ENCODE data around the gene KRTAP5-1.

Gene KRTAP5-1

GRCh38 chr11:1557051-1557884 is 27.8 kb downstream of the KRTAP5-1 start:
- no peak for TF ChIP-seq CTCF (IDR thresholded peaks at IDR 0.05; ENCODE audit: insufficient read depth, missing control alignments)
- no peak for FAIRE-seq

GRCh38 chr11:1556278-1556902 is 28.7 kb downstream of the KRTAP5-1 start:
- FAIRE-seq (no peak), DNase-seq (ENCODE audit: insufficient read length, low spot score) (no peak)
- no peak for TF ChIP-seq CTCF (IDR thresholded peaks at IDR 0.05; ENCODE audit: insufficient read depth, missing control alignments)

More at GRCh38 chr11:1557051-1557884, 27.8 kb downstream of the KRTAP5-1 start:
- no peak for DNase-seq (ENCODE audit: insufficient read length, low spot score)

- DNase-seq (ENCODE audit: insufficient read length, low spot score): no peak
- no peak for TF ChIP-seq CTCF (IDR thresholded peaks at IDR 0.05; ENCODE audit: insufficient read depth, missing control alignments)
- FAIRE-seq: no peak
These were observed 29.4 kb downstream of the KRTAP5-1 start for GRCh38 chr11:1555713-1556153.

DNA sequence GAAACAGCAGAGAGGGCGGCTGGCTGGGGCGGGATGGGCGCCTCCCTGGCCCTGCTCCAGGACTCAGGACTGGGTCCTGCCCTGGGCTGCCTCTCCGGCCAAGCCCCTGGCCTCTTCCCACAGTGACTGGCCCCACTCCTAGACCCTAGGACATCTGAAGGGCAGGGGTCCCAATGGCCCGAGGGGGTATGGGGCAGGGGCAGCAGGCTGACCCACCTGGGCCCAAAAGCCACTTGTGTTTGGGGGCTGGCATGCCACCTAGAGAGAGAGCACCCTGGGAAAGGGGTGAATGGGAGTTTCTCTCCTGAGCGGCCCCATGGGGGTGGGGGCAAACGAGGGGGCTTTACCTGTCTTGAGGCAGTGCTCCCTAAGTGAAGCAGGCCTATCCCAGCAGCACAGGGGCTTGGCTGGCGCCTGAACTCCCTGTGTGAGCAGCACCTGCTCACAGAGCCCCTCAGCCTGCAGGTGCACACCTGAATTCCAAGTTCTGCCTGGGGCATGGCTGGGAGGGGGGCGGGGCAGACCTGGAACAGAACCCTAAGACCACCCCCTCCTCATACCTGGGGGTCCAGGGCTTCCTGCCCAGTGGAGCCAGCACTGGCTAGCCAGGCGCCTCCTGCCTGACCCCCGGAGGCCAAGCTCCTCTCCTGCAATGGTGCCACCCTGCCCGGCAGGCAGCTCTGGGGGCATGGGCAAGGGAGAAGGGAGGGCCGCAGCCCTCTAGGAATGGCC is 29.9 kb downstream of the KRTAP5-1 start:
- TF ChIP-seq CTCF (IDR thresholded peaks at IDR 0.05; ENCODE audit: insufficient read depth, missing control alignments): no peak
- DNase-seq (ENCODE audit: insufficient read length, low spot score) (no peak), FAIRE-seq (no peak)

GRCh38 chr11:1553808-1554594 is 31.1 kb downstream of the KRTAP5-1 start:
- no peak for FAIRE-seq
- DNase-seq (ENCODE audit: insufficient read length, low spot score): no peak
- no peak for TF ChIP-seq CTCF (IDR thresholded peaks at IDR 0.05; ENCODE audit: insufficient read depth, missing control alignments)

DNA sequence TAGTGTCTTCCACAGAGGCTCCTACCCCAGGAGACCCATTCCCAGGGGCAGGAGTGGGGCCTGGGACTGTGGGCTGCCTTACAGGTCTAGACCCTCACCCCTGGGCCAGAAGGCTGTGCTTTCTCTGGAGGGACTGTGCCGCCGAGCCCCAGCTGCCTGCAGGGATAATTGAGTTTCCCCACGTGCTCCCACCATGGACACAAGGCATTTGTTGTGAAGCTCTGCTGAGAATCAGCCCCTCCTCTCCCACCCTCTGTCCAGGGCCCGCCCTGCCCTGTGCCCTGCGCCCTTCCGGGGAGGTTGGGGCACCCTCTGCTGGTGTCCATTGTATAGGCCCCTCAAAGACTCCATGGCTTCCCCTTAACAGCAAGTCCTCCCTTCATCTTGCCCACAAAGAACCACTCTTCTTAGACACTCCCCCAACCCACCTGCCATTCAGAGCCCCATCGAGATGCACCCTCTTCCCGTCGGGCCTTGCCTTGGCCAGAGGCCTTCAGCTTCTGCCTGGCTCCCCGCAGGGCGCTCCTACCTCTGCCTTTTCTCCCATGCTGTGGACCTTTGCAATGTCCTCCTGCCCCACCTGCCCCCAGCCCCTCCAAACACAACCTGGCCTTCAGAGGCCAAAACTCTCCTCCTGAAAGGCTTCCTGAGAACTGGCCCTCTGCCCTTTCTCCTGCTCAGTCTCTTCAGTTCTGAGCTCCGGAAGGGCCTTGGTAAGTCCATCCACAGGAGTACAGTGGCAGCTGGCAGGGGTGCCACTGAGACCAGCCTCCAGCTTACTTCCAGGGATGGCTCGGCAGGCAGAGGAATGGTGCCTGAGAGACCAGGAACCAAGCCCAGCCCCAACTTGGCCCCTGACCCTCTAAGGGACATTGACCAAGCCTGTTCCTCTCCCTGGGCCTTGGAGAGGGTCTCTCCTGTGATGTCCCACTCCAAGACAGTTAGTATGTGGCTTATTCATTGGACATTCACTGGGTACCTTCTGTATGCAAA is 35.4 kb downstream of the KRTAP5-1 start:
- DNase-seq (ENCODE audit: insufficient read length, low spot score) (no peak), FAIRE-seq (no peak)
- TF ChIP-seq CTCF (IDR thresholded peaks at IDR 0.05; ENCODE audit: insufficient read depth, missing control alignments): no peak

All from D721Med (cell line).